AG04450 (cell line): Measurements from ENCODE around the gene PCTP. TPM values are rescaled to one million over a fixed set of nuclear protein-coding genes. Genes with fewer than 3 reads are reported as not detected.

Experiments used
- CTCF ChIA-PET: fragments of 300-600, 350-600 bp; formaldehyde crosslinking; extraction: SDS; loops from one replicate; lab custom pipeline; 2022; ENCODE audit warnings: antibody characterized with exemption, inconsistent platforms; lab: Charles Lee
- POLR2A ChIA-PET: fragments of 350-600 bp; formaldehyde crosslinking; extraction: SDS; loops from one replicate; lab custom pipeline; 2021; ENCODE audit warnings: antibody characterized with exemption, inconsistent platforms; lab: Yijun Ruan, JAX
- DNase-seq: peaks from one replicate; pipeline ENCODE4 v3.0.0-alpha.2; 2011; ENCODE audit warnings: low read depth, low spot score
- H3K27ac ChIP-seq: one replicate; pipeline ENCODE4 v1.5.1; 2012; ENCODE audit warnings: low read depth, low read length, control low read depth
- H3K27me3 ChIP-seq: one replicate; pipeline ENCODE4 v1.6.0; 2012; ENCODE audit warnings: low read length; ENCODE audit not compliant: control insufficient read depth, insufficient read depth
- H3K4me3 ChIP-seq: 2 replicates; pipeline ENCODE4 v1.5.1; 2011; ENCODE audit warnings: mild to moderate bottlenecking, low read depth, low read length, control low read depth
- H3K9me3 ChIP-seq: 2 replicates; pipeline ENCODE4 v1.5.1; 2012; ENCODE audit warnings: low read length; ENCODE audit not compliant: control insufficient read depth, insufficient read depth
- CTCF ChIP-seq: IDR thresholded peaks from 2 replicates; pipeline ENCODE4 v1.5.1; 2011; ENCODE audit warnings: low read depth, low read length, control low read depth, inconsistent platforms
- polyA plus RNA-seq: library from polyadenylated mRNA; depleted of rRNA; stranded (reverse); fragments of >200 nt; gene quantifications from 2 replicates; pipeline ENCODE4 v1.2.3, GENCODE V29; 2011

Gene PCTP
- polyA plus RNA-seq, 1 experiment: 20.5 TPM

- POLR2A ChIA-PET: interaction anchor here (1.1 kb wide), 1 partner anchor 25 kb away, joined by 4 read pairs; the partner anchor contains the start of gene PCTP
- DNase-seq: peak; percentile 80
These were observed 24.4 kb upstream of the PCTP start for GRCh38 chr17:55726440-55726839.

GRCh38 chr17:55727275-55727674 is 23.6 kb upstream of the PCTP start:
- no peaks in the 10 kb centered on the region for H3K27me3 ChIP-seq
- no peak for DNase-seq
- ChIA-PET POLR2A (no interaction called here), CTCF (interaction anchor here (1.1 to 1.8 kb wide), 6 partner anchors 8 to 200 kb away, joined by 4 to 12 read pairs (median 6); partner anchors contain the start of gene PCTP)
- H3K9me3 ChIP-seq: no peaks in the 10 kb centered on the region
- no peak overlapping the region for H3K27ac ChIP-seq
- no peak overlapping the region for H3K4me3 ChIP-seq
- TF ChIP-seq CTCF: no peak

More at GRCh38 chr17:55726440-55726839, 24.4 kb upstream of the PCTP start:
- no peaks in the 10 kb centered on the region for H3K27me3 ChIP-seq
- no peaks in the 10 kb centered on the region for H3K9me3 ChIP-seq
- no peak overlapping the region for H3K4me3 ChIP-seq
- no peak for TF ChIP-seq CTCF
- CTCF ChIA-PET: interaction anchor here (0.6 to 1.8 kb wide), 6 partner anchors 8 to 200 kb away, joined by 3 to 12 read pairs (median 6); partner anchors contain the start of gene PCTP
- H3K27ac ChIP-seq: no peak overlapping the region

- DNase-seq: no peak
- H3K9me3 ChIP-seq: no peaks in the 10 kb centered on the region
- ChIA-PET CTCF (interaction anchor here (1.2 to 1.4 kb wide), 3 partner anchors 8 to 201 kb away, joined by 4 to 7 read pairs (median 4); no protein-coding TSS in a partner anchor), POLR2A (no interaction called here)
- H3K4me3 ChIP-seq: no peak overlapping the region
- TF ChIP-seq CTCF: no peak
- H3K27ac ChIP-seq: no peak overlapping the region
- no peaks in the 10 kb centered on the region for H3K27me3 ChIP-seq
These were observed 22.9 kb upstream of the PCTP start for GRCh38 chr17:55727920-55728319.

GRCh38 chr17:55728361-55728760 is 22.5 kb upstream of the PCTP start:
- H3K27me3 ChIP-seq: no peaks in the 10 kb centered on the region
- TF ChIP-seq CTCF: no peak
- no peak overlapping the region for H3K4me3 ChIP-seq
- ChIA-PET POLR2A (no interaction called here), CTCF (interaction anchor here (1.0 to 1.4 kb wide), 4 partner anchors 8 to 202 kb away, joined by 4 to 7 read pairs (median 4); no protein-coding TSS in a partner anchor)
- no peak overlapping the region for H3K27ac ChIP-seq
- DNase-seq: no peak
- no peaks in the 10 kb centered on the region for H3K9me3 ChIP-seq

- CTCF ChIA-PET: interaction anchor here (1.0 to 1.4 kb wide), 4 partner anchors 9 to 202 kb away, joined by 4 to 10 read pairs (median 4); no protein-coding TSS in a partner anchor
- POLR2A ChIA-PET: no interaction called here
- TF ChIP-seq CTCF: no peak
- Histone ChIP-seq H3K27ac (no peak overlapping the region), H3K27me3 (no peaks in the 10 kb centered on the region), H3K9me3 (no peaks in the 10 kb centered on the region), H3K4me3 (no peak overlapping the region)
- no peak for DNase-seq
These were observed 22.0 kb upstream of the PCTP start for GRCh38 chr17:55728833-55729232.
